ENCODE data around the gene NID1. TPM values are rescaled to one million over a fixed set of nuclear protein-coding genes. Genes with fewer than 3 reads are reported as not detected.

NID1 gene
- total and polyA plus RNA-seq, 4 donors: 21.2 to 90.1 (median 55.2) TPM

GRCh38 chr1:236039740-236040685, 24.9 kb downstream of the NID1 start:
- peaks cover 4 to 16% (median 10%) of the 10 kb centered on the region in 4 donors for H3K4me1 ChIP-seq (ENCODE audit: control insufficient read depth in 4 of 4, insufficient read depth in 4 of 4, low read length in 3 of 4)
- H3K27me3 ChIP-seq (ENCODE audit: control insufficient read depth in 4 of 4, insufficient read depth in 4 of 4, low read length in 3 of 4): no peaks in the 10 kb centered on the region
- no peak for DNase-seq (ENCODE audit: low spot score)
- peaks cover 12 to 57% (median 44%) of the 10 kb centered on the region in 4 donors for H3K36me3 ChIP-seq (ENCODE audit: control insufficient read depth in 4 of 4, insufficient read depth in 3 of 4, low read depth in 1 of 4, low read length in 3 of 4)
- H3K4me3 ChIP-seq (ENCODE audit: low read depth in 1 of 3, low read length in 3 of 3): no peak overlapping the region
- peak; percentile 12 to 32 for TF ChIP-seq GABPA (IDR thresholded peaks at IDR 0.05 in 1 of 2, conservative IDR thresholded peaks at IDR 0.05 in 1 of 2)
- TF ChIP-seq HNF4G (IDR thresholded peaks at IDR 0.05): no peak
- peak; percentile 90 for TF ChIP-seq SP1 (IDR thresholded peaks at IDR 0.05)
- TF ChIP-seq FOXA2 (IDR thresholded peaks at IDR 0.05): peak; percentile 96
- TF ChIP-seq JUND (IDR thresholded peaks at IDR 0.05): peak; percentile 69 to 96
- TF ChIP-seq ZBTB33 (IDR thresholded peaks at IDR 0.05): peak; percentile 80
- peak; percentile 58 to 63 for TF ChIP-seq RAD21 (IDR thresholded peaks at IDR 0.05)
- TF ChIP-seq ATF3 (IDR thresholded peaks at IDR 0.05): no peak
- no peak for TF ChIP-seq CTCF (IDR thresholded peaks at IDR 0.05; ENCODE audit: low read depth, low read length, missing input control)
- peak; percentile 91 for TF ChIP-seq MAX (IDR thresholded peaks at IDR 0.05)
- TF ChIP-seq TAF1 (conservative IDR thresholded peaks at IDR 0.05): no peak
- peak; percentile 73 for TF ChIP-seq YY1 (IDR thresholded peaks at IDR 0.05)
- peak; percentile 97 to 99 for TF ChIP-seq RXRA (IDR thresholded peaks at IDR 0.05)
- peak; percentile 90 for TF ChIP-seq NR2F2 (IDR thresholded peaks at IDR 0.05)
- TF ChIP-seq HNF4A (conservative IDR thresholded peaks at IDR 0.05): peak; percentile 86 to 89
- TF ChIP-seq FOXA1 (IDR thresholded peaks at IDR 0.05): peak; percentile 92
- peak in 1 of 2 donors; percentile 24 for TF ChIP-seq EGR1 (IDR thresholded peaks at IDR 0.05; ENCODE audit: low read depth in 2 of 2)
- peak; percentile 79 for TF ChIP-seq REST (IDR thresholded peaks at IDR 0.05)
- H3K9me3 ChIP-seq (ENCODE audit: control insufficient read depth in 4 of 4, low read length in 3 of 4): no peaks in the 10 kb centered on the region
- peak overlapping the region; percentile 66 to 74 for H3K27ac ChIP-seq (ENCODE audit: low read depth in 1 of 2, low read length in 2 of 2)
- no peak overlapping the region for H3K9ac ChIP-seq (ENCODE audit: low read depth in 1 of 2, low read length in 2 of 2)
- 51% methylated on average over 13 of the region's 13 CpGs for WGBS
